GM12892 (cell line): Measurements from ENCODE around the gene FBXW7.

Experiments used
- POLR2A ChIP-seq: IDR thresholded peaks from 2 replicates; pipeline ENCODE4 v1.6.1; 2011; ENCODE audit warnings: low read depth, low read length, control low read depth
- POLR2AphosphoS5 ChIP-seq: IDR thresholded peaks from 2 replicates; pipeline ENCODE4 v1.6.1; 2011; ENCODE audit warnings: low read depth, low read length, control low read depth
- TAF1 ChIP-seq: IDR thresholded peaks from 2 replicates; pipeline ENCODE4 v1.6.1; 2011; ENCODE audit warnings: low read depth, mild to moderate bottlenecking, control low read depth, low read length, borderline replicate concordance

GRCh38 chr4:152571296-152571695 is 35.4 kb upstream of the FBXW7 start:
- no peak for TF ChIP-seq POLR2AphosphoS5
- no peak for TF ChIP-seq TAF1
- TF ChIP-seq POLR2A = no peak
